Kidney glomerular epithelial cell (primary cell): ENCODE results near the gene P3H2.
A peak's percentile ranks its signal among the peaks of the same experiment; 100 is the strongest.

Experiments used
- DNase-seq: peaks from one replicate; lab custom pipeline; 2025; lab: John Stamatoyannopoulos, UW

P3H2 gene

GRCh38 chr3:190016966-190017365, 103.7 kb downstream of the P3H2 start:
- no peak for DNase-seq

GRCh38 chr3:190014940-190015339, 105.8 kb downstream of the P3H2 start:
- DNase-seq = no peak

GRCh38 chr3:190013943-190014924, 106.5 kb downstream of the P3H2 start:
- no peak for DNase-seq

- DNase-seq = no peak
These were observed 107.9 kb downstream of the P3H2 start for GRCh38 chr3:190012784-190013183.

- peak; percentile 73 for DNase-seq
These were observed 108.3 kb downstream of the P3H2 start for GRCh38 chr3:190012314-190012782.

GRCh38 chr3:190010486-190010885, 110.2 kb downstream of the P3H2 start:
- DNase-seq = no peak

- DNase-seq = no peak
These were observed 111.1 kb downstream of the P3H2 start for GRCh38 chr3:190009614-190010013.

GRCh38 chr3:190008432-190008831, 112.3 kb downstream of the P3H2 start:
- no peak for DNase-seq

- DNase-seq = peak; percentile 11
These were observed 115.2 kb downstream of the P3H2 start for GRCh38 chr3:190005343-190006113.

GRCh38 chr3:190004656-190005055, 116.0 kb downstream of the P3H2 start:
- no peak for DNase-seq

GRCh38 chr3:190003681-190004123, 117.0 kb downstream of the P3H2 start:
- DNase-seq = peak; percentile 84

GRCh38 chr3:190003068-190003467, 117.6 kb downstream of the P3H2 start:
- no peak for DNase-seq

GRCh38 chr3:190001426-190001825, 119.3 kb downstream of the P3H2 start:
- no peak for DNase-seq

- no peak for DNase-seq
These were observed 119.9 kb downstream of the P3H2 start for GRCh38 chr3:190000861-190001196.

GRCh38 chr3:190000187-190000860, 120.4 kb downstream of the P3H2 start:
- no peak for DNase-seq

- no peak for DNase-seq
These were observed 121.0 kb downstream of the P3H2 start for GRCh38 chr3:189999718-190000117.

GRCh38 chr3:189995129-189995528, 125.6 kb downstream of the P3H2 start:
- DNase-seq = no peak

GRCh38 chr3:189990826-189991225, 129.9 kb downstream of the P3H2 start:
- DNase-seq = no peak

- DNase-seq = no peak
These were observed 131.8 kb downstream of the P3H2 start for GRCh38 chr3:189988854-189989253.

GRCh38 chr3:189988322-189988721, 132.4 kb downstream of the P3H2 start:
- no peak for DNase-seq

GRCh38 chr3:189985948-189986347, 134.7 kb downstream of the P3H2 start:
- no peak for DNase-seq

GRCh38 chr3:189983612-189984011, 137.1 kb downstream of the P3H2 start:
- DNase-seq = no peak
